Thyroid gland (tissue), 4 donors: Measurements from ENCODE around the gene RPS27A. TPM values are rescaled to one million over a fixed set of nuclear protein-coding genes. Genes with fewer than 3 reads are reported as not detected.
A peak's percentile ranks its signal among the peaks of the same experiment; 100 is the strongest.
"Not testable (repeated sequence)": the region's sequence is repeated elsewhere in the genome, so short reads cannot be mapped to it uniquely, and the experiment has no call there.

Experiments used
- DNase-seq, 2 donors: peaks; one replicate each; pipeline ENCODE4 v3.0.0-alpha.2; 2019
- H3K27ac ChIP-seq, 3 donors: fragments of 200-600 bp; sonication (generic); 1 replicate in 2 of 3; 2 replicates in 1 of 3; pipeline ENCODE4 v1.5.1; 2016 to 2019; ENCODE audit warnings: mild to moderate bottlenecking in 1 of 3, moderate library complexity in 1 of 3
- H3K27me3 ChIP-seq: fragments of 200-600 bp; sonication (generic); one replicate; pipeline ENCODE4 v1.5.1; 2019
- H3K36me3 ChIP-seq, 2 donors: fragments of 200-600 bp; sonication (generic); one replicate each; pipeline ENCODE4 v1.5.1; 2016 to 2019
- H3K4me1 ChIP-seq, 2 donors: fragments of 200-600 bp; sonication (generic); one replicate each; pipeline ENCODE4 v1.5.1; 2017 to 2019
- H3K4me3 ChIP-seq, 3 donors: fragments of 200-600 bp; sonication (generic); replicated peaks in 1 of 3; 1 replicate in 2 of 3; 2 replicates in 1 of 3; pipeline ENCODE4 v1.5.1; 2016; ENCODE audit warnings: mild to moderate bottlenecking in 1 of 3
- H3K9me3 ChIP-seq: fragments of 200-600 bp; sonication (generic); one replicate; pipeline ENCODE4 v1.5.1; 2017
- CTCF ChIP-seq, 6 experiments: fragments of 200-600 bp in 3 of 6; fragments of 450-650 bp in 3 of 6; sonication (generic) in 3 of 6; IDR thresholded peaks; one replicate each; pipeline ENCODE4 v1.5.1; 2016 to 2019; ENCODE audit warnings: antibody characterized with exemption in 6 of 6, mild to moderate bottlenecking in 2 of 6, inconsistent platforms in 1 of 6, moderate library complexity in 1 of 6
- POLR2A ChIP-seq, 2 donors: fragments of 450-650 bp; IDR thresholded peaks; one replicate each; pipeline ENCODE4 v1.6.1; 2017; ENCODE audit warnings: antibody characterized with exemption in 2 of 2, mild to moderate bottlenecking in 2 of 2, moderate library complexity in 1 of 2
- WGBS, 2 donors: methylation state at CpG; one replicate each; pipeline ENCODE4 v1.1.5; 2017; 5-methylcytosine and 5-hydroxymethylcytosine counted together
- intact Hi-C: fragments of 100-400 bp; cut with DNase I; formaldehyde crosslinking; loops from one replicate; pipeline ENCODE4 v1.15.1; 2023
- total RNA-seq, 4 donors: library from RNA; depleted of rRNA; stranded (reverse); fragments of >200 nt; gene quantifications; one replicate each; pipeline ENCODE4 v1.2.3, GENCODE V29; 2016

The RPS27A gene
- total RNA-seq, 4 donors from 2014 or later, result 529 to 1,905 (median 1,352) TPM

GRCh38 chr2:55280851-55281546 is 48.5 kb downstream of the RPS27A start:
- H3K9me3 ChIP-seq, H3K27me3 ChIP-seq, H3K36me3 ChIP-seq, intact Hi-C loops, H3K27ac ChIP-seq, H3K4me3 ChIP-seq, DNase-seq: not testable (repeated sequence)
- H3K4me1 ChIP-seq, result peaks cover 2 to 13% of the 10 kb centered on the region in 2 donors
- 93 to 97% methylated on average over 5 of the region's 5 CpGs for WGBS, 2 donors

GRCh38 chr2:55282110-55282917 is 49.8 kb downstream of the RPS27A start:
- no peaks in the 10 kb centered on the region for H3K9me3 ChIP-seq
- H3K27me3 ChIP-seq, result no peaks in the 10 kb centered on the region
- peak; percentile 85 to 88 for DNase-seq
- H3K4me3 ChIP-seq, result peak overlapping the region; percentile 50 to 90 (median 52)
- H3K27ac ChIP-seq, result peak overlapping the region; percentile 42 to 88 (median 86)
- H3K4me1 ChIP-seq, result peaks cover 2 to 13% of the 10 kb centered on the region in 2 donors
- 4 to 18% methylated on average over 6 to 38 of the region's 60 CpGs for WGBS, 2 donors
- intact Hi-C loops, result no loop called here
- no peaks in the 10 kb centered on the region for H3K36me3 ChIP-seq
- TF ChIP-seq POLR2A (IDR thresholded peaks at IDR 0.05) (peak; percentile 6 to 86), CTCF (IDR thresholded peaks at IDR 0.05) (peak in 1 of 6 experiments; percentile 9)

- DNase-seq, result no peak
- H3K9me3 ChIP-seq, result no peaks in the 10 kb centered on the region
- H3K4me3 ChIP-seq, result no peak overlapping the region
- TF ChIP-seq CTCF (IDR thresholded peaks at IDR 0.05), result no peak
- TF ChIP-seq POLR2A (IDR thresholded peaks at IDR 0.05), result no peak
- WGBS, 2 donors, result 92 to 97% methylated on average over 12 of the region's 12 CpGs
- intact Hi-C loops, result no loop called here
- peaks cover 2 to 13% of the 10 kb centered on the region in 2 donors for H3K4me1 ChIP-seq
- no peak overlapping the region for H3K27ac ChIP-seq
- H3K27me3 ChIP-seq, result no peaks in the 10 kb centered on the region
- no peaks in the 10 kb centered on the region for H3K36me3 ChIP-seq
These were observed 50.6 kb downstream of the RPS27A start for GRCh38 chr2:55283083-55283482.

Other genes starting within 250 kb of the RPS27A start
- 100 to 1,000 TPM; 144 to 256 (median 180) TPM for gene RTN4, start 182.2 kb upstream of the RPS27A start, total RNA-seq
- gene CLHC1, start 395 bp upstream of the RPS27A start, total RNA-seq, result 10 to 100 TPM; 22.7 to 32.1 (median 27.1) TPM
- 10 to 100 TPM; 19.6 to 33.5 (median 27.8) TPM for gene MTIF2, start 36.5 kb downstream of the RPS27A start, total RNA-seq
- gene CCDC88A, start 187.2 kb downstream of the RPS27A start, total RNA-seq, result 10 to 100 TPM; 35.9 to 51.5 (median 42.5) TPM